OCI-LY7 (cell line): ENCODE data around the gene KBTBD13. TPM values are rescaled to one million over a fixed set of nuclear protein-coding genes. Genes with fewer than 3 reads are reported as not detected.

Experiments used
- BruUV-seq: library from RNA; stranded (reverse); fragments of 400-500 nt; replicated peaks from 2 replicates; lab custom pipeline; 2021; lab: Mats Ljungman, UMichigan
- CTCF ChIA-PET: fragments of 300-600 bp; sonication (Branson Sonifier 250); formaldehyde crosslinking; loops from one replicate; lab custom pipeline; 2022; ENCODE audit warnings: antibody characterized with exemption; ENCODE audit not compliant: unreplicated experiment; lab: Charles Lee
- POLR2A ChIA-PET: fragments of 300-600 bp; sonication (Branson Sonifier 250); formaldehyde crosslinking; loops from one replicate; lab custom pipeline; 2022; ENCODE audit warnings: antibody characterized with exemption; lab: Charles Lee
- DNase-seq: peaks from one replicate; pipeline ENCODE4 v3.0.0-alpha.2; 2015; ENCODE audit warnings: low spot score
- H2AFZ ChIP-seq: fragments of 200-600 bp; sonication (generic), shearing (Covaris generic); 2 replicates; pipeline ENCODE4 v1.6.1; 2014; ENCODE audit warnings: mild to moderate bottlenecking, antibody characterized with exemption, low read length, moderate library complexity
- H3K27ac ChIP-seq: fragments of 200-600 bp; sonication (generic); 2 replicates; pipeline ENCODE4 v1.5.1; 2014; ENCODE audit warnings: mixed run types, low read depth, mild to moderate bottlenecking, moderate library complexity, low read length, inconsistent platforms; ENCODE audit not compliant: poor library complexity, severe bottlenecking
- H3K36me3 ChIP-seq: fragments of 200-600 bp; sonication (generic); 2 replicates; pipeline ENCODE4 v1.6.1; 2014; ENCODE audit warnings: mild to moderate bottlenecking, antibody characterized with exemption, low read length, moderate library complexity, mixed read lengths; ENCODE audit not compliant: insufficient read depth
- H3K4me1 ChIP-seq: fragments of 200-600 bp; sonication (generic); 2 replicates; pipeline ENCODE4 v1.5.1; 2014; ENCODE audit warnings: mild to moderate bottlenecking, low read length; ENCODE audit not compliant: insufficient read depth, poor library complexity, severe bottlenecking
- H3K4me2 ChIP-seq: fragments of 200-600 bp; sonication (generic); 2 replicates; pipeline ENCODE4 v1.6.1; 2014; ENCODE audit warnings: mild to moderate bottlenecking, low read length
- H3K4me3 ChIP-seq: fragments of 200-600 bp; sonication (generic); 2 replicates; pipeline ENCODE4 v1.5.1; 2014; ENCODE audit warnings: mild to moderate bottlenecking, low read depth, low read length; ENCODE audit not compliant: poor library complexity, severe bottlenecking
- H3K79me2 ChIP-seq: fragments of 200-600 bp; sonication (generic); 2 replicates; pipeline ENCODE4 v1.6.1; 2016; ENCODE audit warnings: low read depth, mild to moderate bottlenecking, low read length, moderate library complexity, mixed read lengths; ENCODE audit not compliant: insufficient read depth
- H3K9me2 ChIP-seq: fragments of 200-600 bp; sonication (generic); 2 replicates; pipeline ENCODE4 v1.6.1; 2016; ENCODE audit warnings: mild to moderate bottlenecking, low read length, mixed read lengths; ENCODE audit not compliant: insufficient read depth
- H3K9me3 ChIP-seq: fragments of 200-600 bp; sonication (generic); 2 replicates; pipeline ENCODE4 v1.6.1; 2014; ENCODE audit warnings: mild to moderate bottlenecking, mixed run types, low read length, mixed read lengths
- H4K20me1 ChIP-seq: fragments of 200-600 bp; sonication (generic); 2 replicates; pipeline ENCODE4 v1.6.1; 2014; ENCODE audit warnings: mild to moderate bottlenecking, antibody characterized with exemption, low read length, moderate library complexity, mixed read lengths; ENCODE audit not compliant: insufficient read depth
- EZH2phosphoT487 ChIP-seq: fragments of 200-600 bp; sonication (generic); IDR thresholded peaks from 2 replicates; pipeline ENCODE4 v1.6.1; 2018; ENCODE audit warnings: low read depth, borderline replicate concordance, mild to moderate bottlenecking, mixed run types, antibody characterized with exemption, low read length, moderate library complexity, mixed read lengths
- intact Hi-C: fragments of 100-400 bp; cut with micrococcal nuclease; formaldehyde crosslinking; loops from one replicate; pipeline ENCODE4 v1.10.0; 2022; ENCODE audit not compliant: unreplicated experiment
- total RNA-seq, 2 experiments: library from RNA; depleted of rRNA in 1 of 2; stranded (reverse); fragments of >200 nt in 1 of 2; shearing (Covaris generic) in 1 of 2; gene quantifications; 2 replicates each; pipeline ENCODE4 v1.2.3, GENCODE V29; 2014 to 2022
- TF ChIP-seq, protein P1 (sequence below): fragments of 200-600 bp; sonication (generic); conservative IDR thresholded peaks from 2 replicates; pipeline ENCODE4 v1.5.1; 2014; ENCODE audit warnings: mild to moderate bottlenecking, antibody characterized with exemption, low read length, moderate library complexity, mixed read lengths

The KBTBD13 gene
- total RNA-seq, 2 experiments from 2014 or later: not detected

- BruUV-seq: no TSS peak
- Histone ChIP-seq H3K4me2 (no peak overlapping the region), H3K4me3 (no peak overlapping the region), H3K36me3 (no peaks in the 10 kb centered on the region), H3K9me3 (no peaks in the 10 kb centered on the region), H3K27ac (no peak overlapping the region), H2AFZ (no peak overlapping the region), H3K79me2 (no peaks in the 10 kb centered on the region), H4K20me1 (no peaks in the 10 kb centered on the region), H3K9me2 (no peaks in the 10 kb centered on the region), H3K4me1 (peaks cover 11% of the 10 kb centered on the region)
- DNase-seq: no peak
- ChIA-PET CTCF (interaction anchor here (0.6 kb wide), 1 partner anchor 18 kb away, joined by 3 read pairs; no protein-coding TSS in a partner anchor), POLR2A (interaction anchor here (0.8 kb wide), 1 partner anchor 242 kb away, joined by 3 read pairs; no protein-coding TSS in a partner anchor)
- no peak for TF ChIP-seq EZH2phosphoT487
- TF ChIP-seq, protein P1, sequence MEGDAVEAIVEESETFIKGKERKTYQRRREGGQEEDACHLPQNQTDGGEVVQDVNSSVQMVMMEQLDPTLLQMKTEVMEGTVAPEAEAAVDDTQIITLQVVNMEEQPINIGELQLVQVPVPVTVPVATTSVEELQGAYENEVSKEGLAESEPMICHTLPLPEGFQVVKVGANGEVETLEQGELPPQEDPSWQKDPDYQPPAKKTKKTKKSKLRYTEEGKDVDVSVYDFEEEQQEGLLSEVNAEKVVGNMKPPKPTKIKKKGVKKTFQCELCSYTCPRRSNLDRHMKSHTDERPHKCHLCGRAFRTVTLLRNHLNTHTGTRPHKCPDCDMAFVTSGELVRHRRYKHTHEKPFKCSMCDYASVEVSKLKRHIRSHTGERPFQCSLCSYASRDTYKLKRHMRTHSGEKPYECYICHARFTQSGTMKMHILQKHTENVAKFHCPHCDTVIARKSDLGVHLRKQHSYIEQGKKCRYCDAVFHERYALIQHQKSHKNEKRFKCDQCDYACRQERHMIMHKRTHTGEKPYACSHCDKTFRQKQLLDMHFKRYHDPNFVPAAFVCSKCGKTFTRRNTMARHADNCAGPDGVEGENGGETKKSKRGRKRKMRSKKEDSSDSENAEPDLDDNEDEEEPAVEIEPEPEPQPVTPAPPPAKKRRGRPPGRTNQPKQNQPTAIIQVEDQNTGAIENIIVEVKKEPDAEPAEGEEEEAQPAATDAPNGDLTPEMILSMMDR: no peak
- intact Hi-C loops: loop anchor here (2.0 kb wide), 1 partner anchor 31 kb away; no protein-coding TSS in a partner anchor
Observed at GRCh38 chr15:65055201-65055870, 21.2 kb upstream of the KBTBD13 start.

- Histone ChIP-seq H3K4me2 (no peak overlapping the region), H3K36me3 (no peaks in the 10 kb centered on the region), H3K9me3 (no peaks in the 10 kb centered on the region), H3K9me2 (no peaks in the 10 kb centered on the region), H2AFZ (no peak overlapping the region), H3K79me2 (no peaks in the 10 kb centered on the region), H3K4me3 (no peak overlapping the region), H4K20me1 (no peaks in the 10 kb centered on the region), H3K4me1 (peaks cover 9% of the 10 kb centered on the region), H3K27ac (no peak overlapping the region)
- ChIA-PET CTCF (no interaction called here), POLR2A (interaction anchor here (0.9 kb wide), 1 partner anchor 145 kb away, joined by 3 read pairs; no protein-coding TSS in a partner anchor)
- intact Hi-C loops: no loop called here
- TF ChIP-seq EZH2phosphoT487: no peak
- TF ChIP-seq, protein P1: no peak
- no TSS peak for BruUV-seq
- no peak for DNase-seq
Observed at GRCh38 chr15:65056106-65056505, 20.4 kb upstream of the KBTBD13 start.
